Measurements from ENCODE around the gene CDC42BPB.

CDC42BPB gene

GRCh38 chr14:103019826-103020225, 37.5 kb downstream of the CDC42BPB start:
- Histone ChIP-seq H3K36me3 (ENCODE audit: control insufficient read depth in 2 of 2, insufficient read depth in 1 of 2, low read length in 2 of 2) (peaks cover 0 to 5% of the 10 kb centered on the region in 2 experiments; a peak in 1 of 3 replicates), H3K4me1 (ENCODE audit: control insufficient read depth, insufficient read depth, low read length) (peaks cover 26% of the 10 kb centered on the region), H3K9me3 (ENCODE audit: control insufficient read depth, insufficient read depth, low read depth, low read length) (no peaks in the 10 kb centered on the region), H3K4me3 (ENCODE audit: low read depth, low read length) (no peak overlapping the region), H3K27ac (ENCODE audit: extremely low read depth, low read depth, low read length) (no peak overlapping the region)
- ChIA-PET CTCF (interaction anchor here (0.6 kb wide), 1 partner anchor 513 kb away, joined by 3 read pairs; no protein-coding TSS in a partner anchor), POLR2A (no interaction called here)
- TF ChIP-seq ZNF626 (tag by site-specific recombination; IDR thresholded peaks at IDR 0.05) (no peak), ZNF404 (tag by site-specific recombination; IDR thresholded peaks at IDR 0.05) (no peak), ZNF175 (tag by site-specific recombination; IDR thresholded peaks at IDR 0.05) (no peak), ZNF292 (tag by site-specific recombination; IDR thresholded peaks at IDR 0.05; ENCODE audit: borderline replicate concordance, low read depth) (no peak), ZNF707 (tag by site-specific recombination; IDR thresholded peaks at IDR 0.05) (no peak), YY2 (tag by site-specific recombination; IDR thresholded peaks at IDR 0.05) (no peak), ZNF654 (tag by site-specific recombination; IDR thresholded peaks at IDR 0.05; ENCODE audit: low read depth) (no peak), ZIC2 (tag by site-specific recombination; IDR thresholded peaks at IDR 0.05) (no peak), ZSCAN4 (tag by site-specific recombination; IDR thresholded peaks at IDR 0.05) (no peak), SP3 (tag by site-specific recombination; IDR thresholded peaks at IDR 0.05) (no peak), ZNF701 (tag by site-specific recombination; IDR thresholded peaks at IDR 0.05) (no peak), ZNF521 (tag by site-specific recombination; IDR thresholded peaks at IDR 0.05) (no peak)
- TF ChIP-seq, protein P1, sequence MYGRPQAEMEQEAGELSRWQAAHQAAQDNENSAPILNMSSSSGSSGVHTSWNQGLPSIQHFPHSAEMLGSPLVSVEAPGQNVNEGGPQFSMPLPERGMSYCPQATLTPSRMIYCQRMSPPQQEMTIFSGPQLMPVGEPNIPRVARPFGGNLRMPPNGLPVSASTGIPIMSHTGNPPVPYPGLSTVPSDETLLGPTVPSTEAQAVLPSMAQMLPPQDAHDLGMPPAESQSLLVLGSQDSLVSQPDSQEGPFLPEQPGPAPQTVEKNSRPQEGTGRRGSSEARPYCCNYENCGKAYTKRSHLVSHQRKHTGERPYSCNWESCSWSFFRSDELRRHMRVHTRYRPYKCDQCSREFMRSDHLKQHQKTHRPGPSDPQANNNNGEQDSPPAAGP (tag by site-specific recombination; IDR thresholded peaks at IDR 0.05): no peak

DNA sequence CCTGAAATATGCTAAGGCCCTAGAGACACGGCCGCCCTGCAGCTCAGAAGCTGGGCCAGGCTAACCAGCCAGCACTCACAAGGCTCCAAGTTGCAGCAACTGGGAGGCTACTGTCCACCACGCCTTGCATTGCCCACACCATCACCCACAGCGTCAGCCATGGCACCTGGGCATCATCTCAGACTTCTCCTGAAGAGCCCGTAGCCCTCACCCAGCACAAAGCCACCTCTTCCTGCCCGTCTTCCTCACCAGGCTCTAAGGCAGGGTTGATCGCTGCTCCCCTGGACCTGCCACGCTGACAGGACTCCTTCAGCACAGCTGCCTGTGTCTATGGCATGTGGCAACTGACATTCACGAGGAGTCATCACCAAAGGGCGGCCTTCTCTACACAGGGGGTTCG, 38.1 kb downstream of the CDC42BPB start:
- H3K4me1 ChIP-seq (ENCODE audit: control insufficient read depth, insufficient read depth, low read length): peaks cover 30% of the 10 kb centered on the region
- H3K4me3 ChIP-seq (ENCODE audit: low read depth, low read length): no peak overlapping the region
- no peaks in the 10 kb centered on the region for H3K9me3 ChIP-seq (ENCODE audit: control insufficient read depth, insufficient read depth, low read depth, low read length)
- ChIA-PET CTCF (interaction anchor here (0.7 kb wide), 1 partner anchor 477 kb away, joined by 3 read pairs; no protein-coding TSS in a partner anchor), POLR2A (no interaction called here)
- peaks cover 0 to 5% of the 10 kb centered on the region in 2 experiments; a peak in 1 of 3 replicates for H3K36me3 ChIP-seq (ENCODE audit: control insufficient read depth in 2 of 2, insufficient read depth in 1 of 2, low read length in 2 of 2)
- TF ChIP-seq ZBTB6 (tag by site-specific recombination; IDR thresholded peaks at IDR 0.05) (no peak), OVOL3 (tag by site-specific recombination; IDR thresholded peaks at IDR 0.05) (no peak), HOXA7 (CRISPR knock-in tag; IDR thresholded peaks at IDR 0.05; ENCODE audit: borderline replicate concordance) (no peak), ZNF544 (tag by site-specific recombination; IDR thresholded peaks at IDR 0.05) (no peak), TCF7L2 (IDR thresholded peaks at IDR 0.05; ENCODE audit: borderline replicate concordance, low read depth, low read length) (no peak), ZNF416 (tag by site-specific recombination; IDR thresholded peaks at IDR 0.05) (no peak), ZNF174 (tag by site-specific recombination; IDR thresholded peaks at IDR 0.05) (no peak), ZNF555 (tag by site-specific recombination; conservative IDR thresholded peaks at IDR 0.05) (no peak), HOXD13 (CRISPR knock-in tag; IDR thresholded peaks at IDR 0.05; ENCODE audit: borderline replicate concordance) (no peak), ZNF571 (tag by site-specific recombination; IDR thresholded peaks at IDR 0.05) (no peak), ZNF830 (tag by site-specific recombination; IDR thresholded peaks at IDR 0.05; ENCODE audit: low read depth) (no peak), ZNF501 (tag by site-specific recombination; IDR thresholded peaks at IDR 0.05) (no peak), ZNF561 (tag by site-specific recombination; IDR thresholded peaks at IDR 0.05; ENCODE audit: borderline replicate concordance) (no peak), ZBTB8A (tag by site-specific recombination; IDR thresholded peaks at IDR 0.05) (no peak), EGR2 (tag by site-specific recombination; IDR thresholded peaks at IDR 0.05; ENCODE audit: low read depth) (no peak)
- TF ChIP-seq, protein P2, sequence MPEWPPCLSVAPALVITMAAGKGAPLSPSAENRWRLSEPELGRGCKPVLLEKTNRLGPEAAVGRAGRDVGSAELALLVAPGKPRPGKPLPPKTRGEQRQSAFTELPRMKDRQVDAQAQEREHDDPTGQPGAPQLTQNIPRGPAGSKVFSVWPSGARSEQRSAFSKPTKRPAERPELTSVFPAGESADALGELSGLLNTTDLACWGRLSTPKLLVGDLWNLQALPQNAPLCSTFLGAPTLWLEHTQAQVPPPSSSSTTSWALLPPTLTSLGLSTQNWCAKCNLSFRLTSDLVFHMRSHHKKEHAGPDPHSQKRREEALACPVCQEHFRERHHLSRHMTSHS (tag by site-specific recombination; IDR thresholded peaks at IDR 0.05): no peak
- H3K27ac ChIP-seq (ENCODE audit: extremely low read depth, low read depth, low read length): no peak overlapping the region
